ENCODE measurements around the gene CDC45.

DNA sequence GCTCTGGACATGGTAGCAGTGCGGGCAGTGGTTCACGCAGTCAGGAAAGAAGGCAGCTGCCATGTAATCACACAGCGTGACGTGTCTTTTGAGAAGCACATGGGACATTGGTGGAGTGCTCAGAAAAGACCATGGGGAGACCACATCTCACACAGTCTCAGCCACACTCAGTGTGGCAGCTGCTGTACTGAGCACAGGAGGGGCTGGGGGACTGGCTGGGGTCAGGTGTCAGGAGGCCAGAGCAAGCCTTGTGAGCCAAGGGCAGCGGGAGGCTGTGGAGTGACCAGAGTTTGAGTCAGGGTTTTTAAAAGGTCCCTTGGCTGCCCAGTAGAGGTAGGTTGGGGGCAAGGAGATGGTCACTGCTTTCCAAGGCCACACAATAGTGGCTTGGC lies 26.0 kb downstream of the CDC45 start:
- TF ChIP-seq, protein P1, sequence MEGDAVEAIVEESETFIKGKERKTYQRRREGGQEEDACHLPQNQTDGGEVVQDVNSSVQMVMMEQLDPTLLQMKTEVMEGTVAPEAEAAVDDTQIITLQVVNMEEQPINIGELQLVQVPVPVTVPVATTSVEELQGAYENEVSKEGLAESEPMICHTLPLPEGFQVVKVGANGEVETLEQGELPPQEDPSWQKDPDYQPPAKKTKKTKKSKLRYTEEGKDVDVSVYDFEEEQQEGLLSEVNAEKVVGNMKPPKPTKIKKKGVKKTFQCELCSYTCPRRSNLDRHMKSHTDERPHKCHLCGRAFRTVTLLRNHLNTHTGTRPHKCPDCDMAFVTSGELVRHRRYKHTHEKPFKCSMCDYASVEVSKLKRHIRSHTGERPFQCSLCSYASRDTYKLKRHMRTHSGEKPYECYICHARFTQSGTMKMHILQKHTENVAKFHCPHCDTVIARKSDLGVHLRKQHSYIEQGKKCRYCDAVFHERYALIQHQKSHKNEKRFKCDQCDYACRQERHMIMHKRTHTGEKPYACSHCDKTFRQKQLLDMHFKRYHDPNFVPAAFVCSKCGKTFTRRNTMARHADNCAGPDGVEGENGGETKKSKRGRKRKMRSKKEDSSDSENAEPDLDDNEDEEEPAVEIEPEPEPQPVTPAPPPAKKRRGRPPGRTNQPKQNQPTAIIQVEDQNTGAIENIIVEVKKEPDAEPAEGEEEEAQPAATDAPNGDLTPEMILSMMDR (IDR thresholded peaks at IDR 0.05) = no peak
- TF ChIP-seq POLR2A (IDR thresholded peaks at IDR 0.05) = no peak
